Measurements from ENCODE around the gene MAGI2. TPM values are rescaled to one million over a fixed set of nuclear protein-coding genes. Genes with fewer than 3 reads are reported as not detected.
"Not testable (repeated sequence)": the region's sequence is repeated elsewhere in the genome, so short reads cannot be mapped to it uniquely, and the experiment has no call there.

MAGI2 gene
- total RNA-seq, 1 donor from 2014 or later, result 0.38 TPM

DNA sequence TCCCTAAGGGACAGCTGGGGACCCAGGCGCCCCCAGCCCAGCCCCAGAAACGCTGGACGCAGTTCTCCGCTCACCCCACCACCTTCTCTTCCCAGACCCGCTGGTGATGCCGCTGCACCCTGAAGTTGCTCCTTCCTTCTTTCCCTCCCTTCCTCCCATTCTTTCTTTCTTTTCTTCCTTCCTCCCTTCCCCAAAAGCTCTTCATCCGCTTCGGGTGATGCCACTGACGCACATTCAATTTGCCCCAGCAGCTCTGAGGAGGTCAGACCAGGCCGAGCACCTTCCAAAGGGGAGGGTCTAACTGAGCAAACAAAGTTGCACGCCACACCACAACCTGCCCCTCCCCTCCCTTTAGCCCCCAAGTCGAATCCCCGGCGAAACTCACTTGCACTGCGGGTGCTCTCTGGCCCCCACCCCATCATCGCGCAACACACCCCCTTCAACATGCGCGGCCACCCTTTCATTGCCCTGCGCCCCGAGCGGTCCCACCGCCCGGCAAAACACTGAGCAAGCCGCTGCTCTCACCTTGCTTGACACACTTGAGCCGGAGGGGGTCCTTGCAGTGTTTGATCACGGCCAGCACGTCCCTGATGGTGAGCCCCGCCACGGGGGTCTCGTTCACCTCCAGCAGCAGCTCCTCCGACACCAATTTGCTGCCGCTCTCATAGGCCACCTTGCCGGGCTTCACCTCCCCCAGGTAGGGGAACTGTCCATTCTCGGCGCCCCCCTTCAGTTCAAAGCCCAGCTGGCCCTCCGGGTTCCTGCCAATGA, 787 bp downstream of the MAGI2 start:
- no peak for ATAC-seq (ENCODE audit: low read depth)
- DNase-seq, result no peak
- CTCF ChIA-PET, result no interaction called here

GRCh38 chr7:79452032-79452494, 1.4 kb downstream of the MAGI2 start:
- Mint-ChIP-seq H3K36me3 (ENCODE audit: low read depth) (no peaks in the 10 kb centered on the region), H3K4me1 (peaks cover 8% of the 10 kb centered on the region), H3K9me3 (peaks cover 4% of the 10 kb centered on the region), H3K4me3 (no peak overlapping the region), H3K27me3 (peaks cover 40% of the 10 kb centered on the region), H3K27ac (no peak overlapping the region)
- TF ChIP-seq, protein P1, sequence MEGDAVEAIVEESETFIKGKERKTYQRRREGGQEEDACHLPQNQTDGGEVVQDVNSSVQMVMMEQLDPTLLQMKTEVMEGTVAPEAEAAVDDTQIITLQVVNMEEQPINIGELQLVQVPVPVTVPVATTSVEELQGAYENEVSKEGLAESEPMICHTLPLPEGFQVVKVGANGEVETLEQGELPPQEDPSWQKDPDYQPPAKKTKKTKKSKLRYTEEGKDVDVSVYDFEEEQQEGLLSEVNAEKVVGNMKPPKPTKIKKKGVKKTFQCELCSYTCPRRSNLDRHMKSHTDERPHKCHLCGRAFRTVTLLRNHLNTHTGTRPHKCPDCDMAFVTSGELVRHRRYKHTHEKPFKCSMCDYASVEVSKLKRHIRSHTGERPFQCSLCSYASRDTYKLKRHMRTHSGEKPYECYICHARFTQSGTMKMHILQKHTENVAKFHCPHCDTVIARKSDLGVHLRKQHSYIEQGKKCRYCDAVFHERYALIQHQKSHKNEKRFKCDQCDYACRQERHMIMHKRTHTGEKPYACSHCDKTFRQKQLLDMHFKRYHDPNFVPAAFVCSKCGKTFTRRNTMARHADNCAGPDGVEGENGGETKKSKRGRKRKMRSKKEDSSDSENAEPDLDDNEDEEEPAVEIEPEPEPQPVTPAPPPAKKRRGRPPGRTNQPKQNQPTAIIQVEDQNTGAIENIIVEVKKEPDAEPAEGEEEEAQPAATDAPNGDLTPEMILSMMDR (IDR thresholded peaks at IDR 0.05), result no peak
- POLR2A ChIA-PET, result no interaction called here
- intact Hi-C loops (cut with micrococcal nuclease), result no loop called here
- no peak for DNase-seq
- ATAC-seq (ENCODE audit: low read depth), result no peak
- CTCF ChIA-PET, result no interaction called here

More for the DNA sequence above, 787 bp downstream of the MAGI2 start:
- intact Hi-C loops (cut with micrococcal nuclease), result no loop called here
- Mint-ChIP-seq H3K27ac (no peak overlapping the region), H3K4me3 (no peak overlapping the region), H3K9me3 (peaks cover 4% of the 10 kb centered on the region), H3K36me3 (ENCODE audit: low read depth) (no peaks in the 10 kb centered on the region), H3K4me1 (peaks cover 8% of the 10 kb centered on the region), H3K27me3 (peaks cover 40% of the 10 kb centered on the region)
- TF ChIP-seq, protein P1 (IDR thresholded peaks at IDR 0.05), result no peak
- POLR2A ChIA-PET, result no interaction called here

GRCh38 chr7:79451580-79451979, 1.9 kb downstream of the MAGI2 start:
- H3K4me3 Mint-ChIP-seq, result no peak overlapping the region
- H3K36me3 Mint-ChIP-seq (ENCODE audit: low read depth), result no peaks in the 10 kb centered on the region
- ATAC-seq (ENCODE audit: low read depth) (no peak), DNase-seq (no peak)
- intact Hi-C loops (cut with micrococcal nuclease), result no loop called here
- ChIA-PET POLR2A (no interaction called here), CTCF (no interaction called here)
- H3K27ac Mint-ChIP-seq, result no peak overlapping the region
- peaks cover 40% of the 10 kb centered on the region for H3K27me3 Mint-ChIP-seq
- peaks cover 8% of the 10 kb centered on the region for H3K4me1 Mint-ChIP-seq
- TF ChIP-seq, protein P1 (IDR thresholded peaks at IDR 0.05), result no peak
- peaks cover 4% of the 10 kb centered on the region for H3K9me3 Mint-ChIP-seq

- H3K4me1 Mint-ChIP-seq; POLR2A ChIA-PET; H3K27me3 Mint-ChIP-seq; H3K4me3 Mint-ChIP-seq; DNase-seq; CTCF ChIA-PET; H3K36me3 Mint-ChIP-seq (ENCODE audit: low read depth); H3K9me3 Mint-ChIP-seq; intact Hi-C loops (cut with micrococcal nuclease); ATAC-seq (ENCODE audit: low read depth); H3K27ac Mint-ChIP-seq: not testable (repeated sequence)
Measured at GRCh38 chr7:79442766-79443165, 10.7 kb downstream of the MAGI2 start.

DNA sequence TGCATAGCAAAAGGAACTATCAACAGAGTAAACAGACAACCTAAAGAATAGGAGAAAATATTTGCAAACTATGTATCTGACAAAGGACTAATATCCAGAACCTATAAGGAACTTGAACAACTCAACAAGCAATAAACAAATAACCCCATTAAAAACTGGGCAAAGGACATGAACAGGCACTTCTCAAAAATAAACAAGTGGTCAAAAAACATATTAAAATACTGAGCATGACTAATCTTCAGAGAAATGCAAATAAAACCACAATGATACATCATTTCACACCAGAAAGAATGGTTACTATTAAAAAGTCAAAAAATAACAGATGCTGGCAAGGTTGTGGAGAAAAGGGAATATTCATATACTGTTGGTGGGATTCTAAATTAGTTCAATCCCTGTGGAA, 17.1 kb downstream of the MAGI2 start:
- Mint-ChIP-seq H3K9me3 (no peaks in the 10 kb centered on the region), H3K36me3 (ENCODE audit: low read depth) (no peaks in the 10 kb centered on the region), H3K4me1 (no peaks in the 10 kb centered on the region), H3K27me3 (no peaks in the 10 kb centered on the region), H3K27ac (no peak overlapping the region), H3K4me3 (no peak overlapping the region)
- intact Hi-C loops (cut with micrococcal nuclease), result no loop called here
- DNase-seq (no peak), ATAC-seq (ENCODE audit: low read depth) (no peak)
- CTCF ChIA-PET, result no interaction called here
- POLR2A ChIA-PET, result no interaction called here
- TF ChIP-seq, protein P1 (IDR thresholded peaks at IDR 0.05), result no peak

Data from activated B cell treated with CpG ODN at 0.5 μM for 24 hours (primary cell).